ENCODE results near the gene AKAP10. TPM values are rescaled to one million over a fixed set of nuclear protein-coding genes. Genes with fewer than 3 reads are reported as not detected.
"Not testable (repeated sequence)": the region's sequence is repeated elsewhere in the genome, so short reads cannot be mapped to it uniquely, and the experiment has no call there.

The AKAP10 gene
- polyA plus RNA-seq, 3 donors, result 28.1 to 31.5 (median 28.8) TPM

DNA sequence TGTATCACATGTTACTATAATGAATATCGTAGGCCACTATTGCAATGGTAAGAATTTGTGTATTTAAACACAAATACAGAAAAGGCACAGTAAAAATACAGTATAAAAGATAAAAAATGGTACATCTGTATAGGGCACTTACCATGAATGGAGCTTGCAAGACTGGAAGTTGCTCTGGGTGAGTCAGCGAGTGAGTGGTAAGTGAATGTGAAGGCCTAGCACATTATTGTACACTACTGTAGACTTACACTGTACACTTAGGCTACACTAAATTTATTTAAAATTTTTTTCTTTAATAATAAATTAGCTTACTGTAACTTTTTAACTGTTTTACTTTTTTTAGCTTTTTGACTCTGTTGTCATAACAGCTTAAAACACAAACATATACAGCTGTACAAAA, 42.5 kb downstream of the AKAP10 start:
- no peak for DNase-seq (ENCODE audit: low read depth in 3 of 3, low spot score in 2 of 3)

DNA sequence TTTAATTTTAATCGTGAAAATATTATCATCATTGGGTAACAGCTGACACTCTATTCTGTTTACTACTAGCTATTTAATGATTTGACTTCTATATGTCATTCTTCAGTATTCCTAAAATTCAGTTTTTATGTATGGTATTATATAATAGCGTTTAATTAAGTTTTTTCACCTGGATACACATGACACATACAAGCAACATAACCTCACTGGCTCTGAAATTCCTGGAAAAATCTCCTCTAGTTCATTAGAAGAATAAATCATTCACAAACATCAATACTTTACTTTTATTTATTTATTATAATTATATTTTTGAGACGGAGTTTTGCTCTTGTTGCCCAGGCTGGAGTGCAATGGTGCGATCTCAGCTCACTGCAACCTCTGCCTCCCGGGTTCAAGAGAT, 44.0 kb downstream of the AKAP10 start:
- no peak for DNase-seq (ENCODE audit: low read depth in 3 of 3, low spot score in 2 of 3)

DNA sequence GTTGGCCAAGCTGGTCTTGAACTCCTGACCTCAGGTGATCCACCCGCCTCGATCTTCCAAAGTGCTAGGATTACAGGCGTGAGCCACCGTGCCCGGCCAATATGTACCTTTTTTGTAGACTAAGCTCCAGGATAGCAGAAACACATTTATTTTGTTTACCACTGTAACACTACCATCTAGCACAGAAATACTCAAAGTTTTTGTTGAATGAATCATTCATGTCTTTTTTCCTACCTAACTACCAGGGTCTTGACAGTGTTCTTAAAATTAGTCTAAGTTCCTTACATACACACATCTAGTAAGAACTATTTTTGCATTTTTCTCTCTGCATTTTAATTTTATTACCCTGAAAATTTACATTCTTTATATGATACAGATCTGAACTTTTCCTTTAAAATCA, 44.4 kb downstream of the AKAP10 start:
- DNase-seq (ENCODE audit: low read depth in 3 of 3, low spot score in 2 of 3), result no peak

DNA sequence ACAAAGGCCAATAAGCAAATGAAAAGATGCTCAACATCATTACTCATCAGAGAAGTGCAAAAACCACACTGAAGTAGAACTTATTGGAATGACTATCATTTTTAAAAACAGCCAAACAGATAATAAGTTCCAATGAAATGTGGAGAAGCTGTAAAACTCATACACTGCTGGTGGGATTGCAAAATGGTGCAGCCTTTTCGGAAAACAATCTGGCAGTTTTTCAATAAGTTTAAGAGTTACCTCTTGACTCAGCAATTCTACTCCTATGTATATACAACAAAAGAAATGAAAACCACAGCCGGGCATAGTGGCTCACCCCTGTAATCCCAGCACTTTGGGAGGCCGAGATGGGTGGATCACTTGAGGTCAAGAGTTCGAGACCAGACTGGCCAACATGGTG, 49.3 kb downstream of the AKAP10 start:
- DNase-seq (ENCODE audit: low read depth in 3 of 3, low spot score in 2 of 3), result no peak

DNA sequence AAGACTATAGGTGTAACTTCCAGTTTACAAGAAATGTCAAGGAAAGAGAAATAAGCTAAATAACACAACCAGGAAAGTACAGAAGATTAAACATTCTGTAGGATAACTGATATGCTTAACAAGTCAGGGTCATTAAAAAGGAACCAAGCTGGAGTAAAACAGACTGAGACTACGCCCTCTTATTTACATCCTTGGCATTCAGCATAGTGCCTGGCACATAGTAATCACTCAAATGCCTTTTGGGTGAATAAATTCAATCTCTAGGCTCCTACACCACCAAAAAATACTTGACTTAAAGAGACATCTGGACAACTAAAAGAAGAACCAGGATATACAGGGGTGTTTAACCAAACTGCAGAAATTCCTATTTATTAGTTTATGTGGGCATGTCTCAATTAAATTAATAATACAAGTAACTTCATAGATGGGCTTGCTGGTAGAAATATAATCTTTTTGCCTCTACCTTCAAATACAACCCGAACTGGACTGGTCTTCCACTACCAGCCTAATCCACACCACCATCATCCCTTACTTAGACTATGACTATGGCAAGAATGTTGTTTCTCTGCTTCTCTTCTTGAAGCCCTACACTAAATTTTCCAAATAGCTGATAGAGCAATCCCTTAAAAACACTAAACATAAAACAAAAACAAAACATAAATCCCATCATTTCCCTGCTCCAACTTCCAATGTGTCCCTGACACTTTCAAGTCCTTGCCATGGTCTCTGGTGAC, 62.2 kb downstream of the AKAP10 start:
- no peak for DNase-seq (ENCODE audit: low read depth in 3 of 3, low spot score in 2 of 3)

DNA sequence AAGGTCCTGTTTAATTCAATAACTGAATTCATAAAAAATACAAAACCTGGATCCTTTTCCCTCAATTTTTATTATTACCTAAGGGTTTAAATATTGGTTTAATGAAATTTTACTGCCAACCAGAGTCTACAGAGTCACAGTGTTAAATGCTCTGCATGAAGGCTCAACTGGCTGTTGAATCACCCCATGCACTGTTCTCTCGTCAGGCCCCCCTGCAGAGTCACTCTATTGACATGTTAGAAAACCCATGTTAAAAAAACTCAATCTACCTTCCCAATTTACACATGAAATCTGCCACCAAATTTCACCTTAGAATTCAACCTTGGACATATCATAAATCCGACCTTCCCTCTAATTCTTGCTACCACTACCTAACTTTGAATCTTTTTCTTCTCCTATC, 66.6 kb downstream of the AKAP10 start:
- DNase-seq (ENCODE audit: low read depth in 3 of 3, low spot score in 2 of 3), result no peak

DNA sequence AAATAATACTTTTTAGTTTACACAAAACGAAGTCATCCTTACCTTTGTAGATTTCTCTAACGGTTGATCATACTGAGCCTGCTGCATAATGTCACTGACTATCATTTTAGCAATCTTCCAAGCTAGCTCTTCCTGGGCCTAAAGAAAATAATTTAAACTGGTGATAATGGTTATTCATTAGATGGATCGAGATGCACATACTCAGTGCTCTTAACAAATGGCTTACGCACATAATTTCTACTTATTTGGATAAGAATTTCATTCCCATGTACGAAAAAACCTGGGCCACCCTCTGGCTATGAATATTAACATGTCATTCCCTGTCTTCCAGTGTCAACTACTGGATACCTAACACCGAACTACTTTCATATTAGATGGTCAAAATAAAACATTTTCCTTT, 68.5 kb downstream of the AKAP10 start:
- no peak for DNase-seq (ENCODE audit: low read depth in 3 of 3, low spot score in 2 of 3)

DNA sequence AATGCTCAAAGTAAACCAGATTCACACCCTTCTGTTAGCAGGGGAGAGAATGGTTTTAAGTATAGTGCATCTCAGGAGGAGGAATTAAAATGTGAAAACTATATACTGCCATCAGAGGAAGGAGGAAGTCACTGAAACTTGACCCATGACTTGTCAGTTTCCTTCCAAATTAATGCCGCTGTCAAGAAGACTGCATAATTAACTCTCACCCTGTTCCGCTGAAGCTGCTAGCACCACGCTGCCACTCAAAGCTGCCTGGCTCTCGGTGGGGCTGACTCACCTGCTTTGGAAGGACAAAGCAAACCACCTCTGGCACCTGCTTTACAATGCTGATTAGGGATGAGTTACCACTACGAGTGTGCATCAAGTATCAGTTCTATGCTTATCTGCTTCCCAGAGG, 72.1 kb downstream of the AKAP10 start:
- DNase-seq (ENCODE audit: low read depth in 3 of 3, low spot score in 2 of 3), result no peak

DNA sequence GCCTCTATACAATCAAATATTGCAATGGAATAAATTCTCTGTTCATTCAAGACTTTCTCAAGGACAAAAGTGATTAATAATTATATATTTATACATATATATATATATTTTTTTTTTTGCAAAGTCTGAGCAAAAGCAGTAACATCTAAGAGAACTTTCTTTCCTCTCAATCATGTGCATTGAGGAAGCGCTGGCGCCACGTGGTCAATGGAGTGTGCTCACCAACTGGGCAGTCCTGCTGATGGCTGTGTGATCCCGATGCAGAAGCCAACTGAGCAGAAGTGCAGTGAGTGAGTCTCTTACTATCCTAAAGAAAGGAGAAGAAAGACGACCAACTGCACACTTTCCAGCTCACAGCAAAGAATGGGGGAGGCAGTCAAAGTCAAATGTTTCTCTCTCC, 72.7 kb downstream of the AKAP10 start:
- no peak for DNase-seq (ENCODE audit: low read depth in 3 of 3, low spot score in 2 of 3)

DNA sequence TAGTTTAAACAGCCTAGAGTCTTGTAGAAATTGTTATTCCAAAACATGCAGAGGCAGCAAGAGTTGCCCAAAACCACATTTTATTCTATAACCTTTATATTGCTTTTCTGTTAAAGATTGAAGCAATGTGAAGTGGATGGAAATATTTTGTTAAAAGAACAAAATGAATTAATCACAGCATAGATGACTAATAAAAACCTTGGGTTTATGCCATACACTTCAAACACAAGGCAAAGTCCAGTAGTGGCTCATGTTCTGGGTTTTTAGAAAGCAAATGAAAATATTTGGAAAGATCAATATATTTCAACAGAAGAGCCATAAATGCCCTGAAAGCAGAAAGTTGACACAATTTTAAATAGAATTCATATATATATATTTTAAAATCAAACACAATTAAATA, 73.2 kb downstream of the AKAP10 start:
- no peak for DNase-seq (ENCODE audit: low read depth in 3 of 3, low spot score in 2 of 3)

DNA sequence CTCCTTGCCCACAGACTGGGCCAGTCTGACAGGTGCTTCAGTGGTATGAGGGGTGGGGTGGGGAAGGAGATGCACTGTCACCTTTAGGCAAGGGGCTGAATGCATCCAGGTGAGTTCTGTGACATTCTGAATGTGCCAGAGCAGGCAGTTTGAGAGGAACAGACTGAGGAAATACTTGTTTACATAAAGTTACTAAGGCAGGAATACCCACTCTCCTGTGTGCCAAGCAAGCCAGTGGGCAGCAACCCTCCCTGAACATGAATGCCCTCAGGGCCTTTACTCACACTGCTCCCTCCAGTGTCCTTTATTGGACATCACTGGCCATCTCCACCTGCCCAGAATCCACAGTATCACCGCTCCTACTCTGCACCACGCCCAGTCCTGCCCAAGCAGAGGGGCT, 76.8 kb downstream of the AKAP10 start:
- no peak for DNase-seq (ENCODE audit: low read depth in 3 of 3, low spot score in 2 of 3)

DNA sequence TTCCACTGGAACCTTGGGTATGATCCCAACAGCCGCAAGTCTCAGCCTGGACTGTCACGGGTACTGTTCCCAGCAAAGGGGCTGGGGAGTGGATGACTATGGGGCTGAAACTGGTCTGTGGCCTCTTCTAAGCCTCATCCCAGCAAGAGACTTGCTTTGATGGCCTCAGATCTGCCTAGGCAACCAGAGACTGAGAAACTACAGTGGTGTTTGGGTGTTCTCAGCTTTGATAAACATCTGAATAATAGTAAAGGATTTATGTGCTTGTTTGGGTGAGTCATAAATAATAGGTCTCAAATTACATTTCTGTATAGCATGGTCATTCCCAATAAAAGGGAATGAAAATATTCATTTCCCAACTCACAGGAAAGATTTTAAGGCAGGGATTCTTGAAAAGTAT, 79.7 kb downstream of the AKAP10 start:
- DNase-seq (ENCODE audit: low read depth in 3 of 3, low spot score in 2 of 3), result no peak

DNA sequence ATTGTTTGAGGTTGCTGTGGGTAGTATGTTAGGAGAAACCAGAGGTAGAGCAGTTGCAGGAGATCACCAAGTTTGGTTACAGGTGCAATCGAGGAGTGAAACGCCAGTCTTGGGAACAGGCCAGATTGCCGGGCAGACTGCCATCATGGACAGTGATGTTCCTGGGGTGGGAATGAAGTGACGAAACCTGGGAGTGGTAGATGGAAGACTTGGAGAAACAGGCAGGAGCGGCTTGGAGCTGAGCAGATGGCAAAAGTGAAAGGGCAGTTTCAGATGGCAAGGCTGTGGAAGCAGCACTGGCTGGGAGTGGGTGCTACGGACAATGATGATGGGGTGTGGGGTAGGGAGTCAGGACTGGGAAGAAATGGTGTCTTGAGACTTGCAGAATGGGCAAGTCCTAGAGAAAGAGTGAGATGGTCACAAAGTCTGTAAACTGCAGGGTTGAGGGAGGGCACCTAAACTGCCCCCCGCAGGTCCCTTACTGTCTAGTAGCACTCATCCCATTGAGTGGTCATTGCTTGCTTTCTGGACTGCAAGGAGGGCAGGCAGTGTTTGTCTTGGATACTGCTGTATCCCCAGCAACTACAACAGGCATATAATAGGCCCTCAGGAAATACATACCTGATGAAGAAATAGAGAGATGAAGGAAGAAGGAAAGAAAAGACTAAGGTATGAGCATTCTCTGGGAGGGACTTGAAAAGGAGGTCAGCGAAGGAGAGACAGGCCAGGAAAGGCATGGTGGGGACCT, 80.4 kb downstream of the AKAP10 start:
- DNase-seq (ENCODE audit: low read depth in 3 of 3, low spot score in 2 of 3), result no peak

DNA sequence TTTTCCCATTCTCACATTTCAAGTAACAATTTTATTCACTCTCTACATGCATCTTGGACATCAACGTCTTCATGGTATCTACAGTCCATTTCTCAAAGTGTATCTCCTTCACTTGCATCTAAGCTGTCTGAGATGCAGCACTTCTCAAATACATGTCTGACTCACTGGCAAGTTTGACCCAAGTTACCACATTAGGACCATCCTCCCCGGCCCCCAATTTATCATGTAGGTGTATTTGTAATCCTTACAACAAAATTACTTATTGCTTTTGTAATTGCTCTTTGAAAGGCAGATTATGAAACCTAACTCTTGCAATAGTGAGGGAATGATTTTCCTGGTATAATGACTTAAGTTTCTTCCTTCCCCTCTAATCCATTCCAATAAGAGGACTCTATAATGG, 80.9 kb downstream of the AKAP10 start:
- no peak for DNase-seq (ENCODE audit: low read depth in 3 of 3, low spot score in 2 of 3)

DNA sequence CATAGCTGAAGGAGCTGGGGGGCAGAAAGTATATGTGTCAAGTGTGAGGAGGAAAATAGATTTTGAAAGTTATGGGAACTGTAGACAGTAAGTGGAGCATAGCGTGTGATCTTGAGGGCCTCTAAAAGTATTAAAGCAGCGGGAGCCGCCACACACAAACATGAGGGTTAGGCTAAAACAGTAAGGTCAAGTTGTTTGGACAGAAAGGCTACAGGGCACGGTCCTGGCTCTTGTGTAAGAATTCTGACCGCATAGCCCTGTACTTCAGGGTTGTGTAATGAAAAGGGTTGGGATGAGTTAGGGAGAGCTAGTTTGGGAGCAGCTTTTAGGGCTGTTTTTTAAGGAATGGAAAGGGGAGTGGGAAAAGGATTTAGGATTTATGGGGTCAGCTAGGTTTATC, 87.1 kb downstream of the AKAP10 start:
- DNase-seq (ENCODE audit: low read depth in 3 of 3, low spot score in 2 of 3), result not testable (repeated sequence)

DNA sequence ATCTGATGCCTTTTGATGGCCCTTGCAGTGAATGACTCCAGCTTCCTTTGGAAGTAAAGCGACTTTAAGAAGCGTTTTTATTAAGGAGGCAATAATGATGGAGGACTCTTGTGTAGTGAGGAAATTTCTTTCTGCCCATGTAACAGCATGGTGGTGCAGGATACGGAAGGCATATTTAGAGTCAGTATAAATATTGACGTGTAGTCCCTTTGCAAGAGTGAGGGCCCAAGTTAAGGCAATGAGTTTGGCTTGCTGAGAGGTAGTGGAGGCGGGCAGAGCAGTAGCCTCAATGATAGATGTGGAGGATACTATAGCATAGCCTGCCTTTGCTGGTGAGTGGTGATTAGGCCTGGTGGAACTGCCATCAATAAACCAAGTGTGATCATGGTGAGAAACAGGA, 87.6 kb downstream of the AKAP10 start:
- not testable (repeated sequence) for DNase-seq (ENCODE audit: low read depth in 3 of 3, low spot score in 2 of 3)

DNA sequence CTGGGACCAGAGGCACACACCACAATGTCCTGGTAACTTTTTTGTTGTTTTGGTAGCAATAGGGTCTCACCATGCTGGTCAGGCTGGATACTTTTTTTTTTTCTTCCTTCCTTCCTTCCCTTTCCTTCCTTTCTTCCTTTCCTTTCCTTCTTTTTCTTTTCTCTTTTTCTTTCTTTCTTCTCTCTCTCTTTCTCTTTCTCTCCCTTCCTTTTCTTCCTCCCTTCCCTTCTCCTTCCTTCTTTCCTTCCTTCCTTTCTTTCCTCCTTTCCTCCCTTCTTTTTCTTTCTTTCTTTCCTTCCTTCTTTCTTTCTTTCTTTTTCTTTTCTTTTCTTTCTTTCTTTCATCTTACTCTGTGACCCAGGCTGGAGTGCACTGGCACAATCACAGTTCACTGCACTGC, 91.5 kb downstream of the AKAP10 start:
- no peak for DNase-seq (ENCODE audit: low read depth in 3 of 3, low spot score in 2 of 3)

DNA sequence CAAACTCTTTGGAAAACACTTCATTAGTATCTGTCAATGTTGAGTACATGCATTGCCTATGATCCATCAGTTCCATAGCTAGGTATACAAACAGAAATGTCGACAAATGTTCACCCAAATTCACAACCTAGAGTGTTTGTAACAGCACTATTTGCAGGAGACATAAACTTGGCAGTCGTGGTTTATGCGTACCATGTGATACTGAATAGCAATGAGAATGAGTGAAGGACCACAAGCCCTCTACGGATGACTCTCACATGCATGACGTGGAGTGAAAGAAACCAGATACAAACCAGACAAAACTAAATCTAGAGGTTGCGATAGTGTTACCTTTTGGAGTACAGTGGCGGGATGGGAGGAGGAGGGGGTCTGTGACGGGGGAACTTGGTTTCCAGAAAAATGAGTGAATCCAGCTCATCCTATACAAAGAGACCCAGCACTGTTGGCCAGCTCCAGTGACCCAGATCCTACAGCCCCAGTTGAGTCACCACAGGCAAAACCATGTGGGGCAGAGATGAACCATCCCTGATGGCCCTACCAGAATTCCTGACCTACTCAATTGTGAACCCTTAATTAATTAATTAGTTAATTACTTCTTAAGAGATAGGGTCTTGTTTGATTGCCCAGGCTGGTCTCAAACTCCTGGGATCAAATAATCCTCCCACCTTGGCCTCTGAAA, 94.0 kb downstream of the AKAP10 start:
- no peak for DNase-seq (ENCODE audit: low read depth in 3 of 3, low spot score in 2 of 3)

DNA sequence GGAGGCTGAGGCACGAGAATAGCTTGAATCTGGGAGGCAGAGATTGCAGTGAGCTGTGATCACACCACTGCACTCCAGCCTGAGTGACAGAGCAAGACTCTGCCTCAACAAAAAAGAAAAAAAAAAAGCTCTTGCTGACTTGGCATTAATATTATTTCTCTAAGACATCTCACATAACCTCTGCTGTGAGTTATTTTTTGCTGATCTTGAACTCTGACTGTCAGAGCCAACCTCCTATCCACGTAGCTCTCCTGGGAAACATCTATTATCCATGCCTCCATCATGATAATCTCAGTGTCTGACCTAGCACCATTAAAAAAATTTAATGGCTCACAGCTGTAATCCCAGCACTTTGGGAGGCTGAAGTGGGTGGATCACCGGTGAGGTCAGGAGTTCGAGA, 97.2 kb downstream of the AKAP10 start:
- DNase-seq (ENCODE audit: low read depth in 3 of 3, low spot score in 2 of 3), result no peak

DNA sequence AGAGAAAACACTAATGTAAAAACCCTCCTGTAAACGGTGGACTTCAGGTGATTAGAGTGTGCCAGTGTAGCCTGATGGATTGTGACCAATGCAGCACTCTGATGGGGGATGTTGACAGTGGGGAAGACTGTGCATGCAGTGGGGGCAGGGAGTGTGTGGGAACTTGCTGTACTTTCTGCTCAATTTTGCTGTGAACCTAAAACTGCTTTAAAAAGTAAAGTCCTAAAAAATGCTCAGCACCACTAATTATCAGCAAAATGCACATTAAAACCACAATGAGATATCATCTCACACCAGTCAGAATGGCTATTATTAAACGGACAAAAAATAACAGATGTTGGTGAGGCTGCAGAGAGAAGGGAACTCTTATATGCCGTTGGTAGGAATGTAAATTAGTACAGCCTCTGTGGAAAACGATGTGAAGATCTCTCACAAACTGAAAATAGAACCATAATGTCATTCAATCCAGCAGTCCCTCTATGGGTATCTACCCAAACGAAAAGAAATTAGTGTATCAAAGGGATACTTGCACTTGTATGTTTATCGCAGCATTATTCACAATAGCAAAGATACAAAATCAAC, 100.2 kb downstream of the AKAP10 start:
- no peak for DNase-seq (ENCODE audit: low read depth in 3 of 3, low spot score in 2 of 3)

DNA sequence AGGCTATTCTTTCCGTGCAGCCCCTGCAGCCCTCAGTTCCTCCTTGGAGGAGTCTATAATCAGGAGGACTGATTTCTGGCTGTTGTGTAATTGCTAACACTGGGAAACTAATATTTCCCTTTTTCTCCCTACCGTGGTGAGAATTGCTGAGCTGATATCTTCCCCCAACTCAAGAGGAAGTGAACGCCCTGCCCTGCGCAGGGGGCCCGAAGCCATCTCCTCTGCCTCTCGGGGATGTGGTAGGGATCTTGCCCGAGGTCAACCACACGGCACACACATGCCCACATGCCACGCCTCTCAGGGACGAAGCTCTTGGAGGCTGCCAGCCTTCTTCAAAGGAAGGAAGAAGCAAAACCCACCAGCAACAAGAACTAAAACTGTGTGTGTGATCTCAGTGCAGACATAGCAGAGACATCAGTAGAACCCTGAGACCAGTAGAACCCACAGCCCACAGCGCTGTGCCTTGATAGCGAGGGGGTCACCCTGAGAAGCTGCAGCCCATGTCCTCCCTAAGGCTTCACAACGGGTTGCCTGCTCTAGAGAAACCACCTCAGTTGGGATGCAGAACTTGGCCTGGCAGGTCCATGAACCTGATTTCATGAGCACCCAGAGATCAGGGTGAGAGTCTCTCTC, 101.0 kb downstream of the AKAP10 start:
- no peak for DNase-seq (ENCODE audit: low read depth in 3 of 3, low spot score in 2 of 3)

All from right renal cortex interstitium (tissue), 3 donors.